ENCODE measurements around the gene TMEM132D.

The TMEM132D gene

GRCh38 chr12:129704232-129704830, 199.5 kb downstream of the TMEM132D start:
- H3K4me2 ChIP-seq (ENCODE audit: low read depth, low read length, poor library complexity, severe bottlenecking) = no peak overlapping the region
- no peaks in the 10 kb centered on the region for H3K79me2 ChIP-seq (ENCODE audit: insufficient read depth, low read length)
- H3K27me3 ChIP-seq (ENCODE audit: low read length) = no peaks in the 10 kb centered on the region
- no peaks in the 10 kb centered on the region for H3F3A ChIP-seq (ENCODE audit: insufficient read depth)
- no peaks in the 10 kb centered on the region for H3K9me3 ChIP-seq (ENCODE audit: insufficient read depth, low read length)
- H3K27ac ChIP-seq (ENCODE audit: low read depth, low read length) = no peak overlapping the region
- TF ChIP-seq EZH2phosphoT487 (conservative IDR thresholded peaks at IDR 0.05; ENCODE audit: low read length) = no peak
- TF ChIP-seq CTCF (IDR thresholded peaks at IDR 0.05; ENCODE audit: insufficient read depth, low read length, poor library complexity, severe bottlenecking) = no peak
- H3K36me3 ChIP-seq (ENCODE audit: low read length) = no peaks in the 10 kb centered on the region
- H3K9me2 ChIP-seq (replicated peaks; ENCODE audit: insufficient read depth, low read length) = no peaks in the 10 kb centered on the region
- no peaks in the 10 kb centered on the region for H4K20me1 ChIP-seq (ENCODE audit: low read depth, low read length)
- no peak overlapping the region for H3K9ac ChIP-seq (ENCODE audit: low read length)
- H2AFZ ChIP-seq (ENCODE audit: low read depth, low read length, severe bottlenecking) = no peak overlapping the region
- no peak overlapping the region for H3K4me3 ChIP-seq (ENCODE audit: insufficient read depth, low read length, poor library complexity, severe bottlenecking)

- no peak overlapping the region for H3K27ac ChIP-seq (ENCODE audit: low read depth, low read length)
- no peaks in the 10 kb centered on the region for H3K27me3 ChIP-seq (ENCODE audit: low read length)
- no peaks in the 10 kb centered on the region for H4K20me1 ChIP-seq (ENCODE audit: low read depth, low read length)
- no peaks in the 10 kb centered on the region for H3K79me2 ChIP-seq (ENCODE audit: insufficient read depth, low read length)
- H3K9me2 ChIP-seq (replicated peaks; ENCODE audit: insufficient read depth, low read length) = no peaks in the 10 kb centered on the region
- H3K4me3 ChIP-seq (ENCODE audit: insufficient read depth, low read length, poor library complexity, severe bottlenecking) = no peak overlapping the region
- no peak overlapping the region for H3K9ac ChIP-seq (ENCODE audit: low read length)
- H3F3A ChIP-seq (ENCODE audit: insufficient read depth) = no peaks in the 10 kb centered on the region
- no peak overlapping the region for H2AFZ ChIP-seq (ENCODE audit: low read depth, low read length, severe bottlenecking)
- H3K36me3 ChIP-seq (ENCODE audit: low read length) = no peaks in the 10 kb centered on the region
- TF ChIP-seq CTCF (IDR thresholded peaks at IDR 0.05; ENCODE audit: insufficient read depth, low read length, poor library complexity, severe bottlenecking) (no peak), EZH2phosphoT487 (conservative IDR thresholded peaks at IDR 0.05; ENCODE audit: low read length) (no peak)
- no peak overlapping the region for H3K4me2 ChIP-seq (ENCODE audit: low read depth, low read length, poor library complexity, severe bottlenecking)
- H3K9me3 ChIP-seq (ENCODE audit: insufficient read depth, low read length) = no peaks in the 10 kb centered on the region
Observed at GRCh38 chr12:129701631-129702101, 202.2 kb downstream of the TMEM132D start.

- TF ChIP-seq EZH2phosphoT487 (conservative IDR thresholded peaks at IDR 0.05; ENCODE audit: low read length) (no peak), CTCF (IDR thresholded peaks at IDR 0.05; ENCODE audit: insufficient read depth, low read length, poor library complexity, severe bottlenecking) (no peak)
Observed at GRCh38 chr12:129700036-129700435, 203.8 kb downstream of the TMEM132D start.

More at GRCh38 chr12:129700036-129700435, 203.8 kb downstream of the TMEM132D start:
- no peaks in the 10 kb centered on the region for H3K9me2 ChIP-seq (replicated peaks; ENCODE audit: insufficient read depth, low read length)
- no peak overlapping the region for H3K9ac ChIP-seq (ENCODE audit: low read length)
- H3K4me2 ChIP-seq (ENCODE audit: low read depth, low read length, poor library complexity, severe bottlenecking) = no peak overlapping the region
- no peak overlapping the region for H3K27ac ChIP-seq (ENCODE audit: low read depth, low read length)
- H4K20me1 ChIP-seq (ENCODE audit: low read depth, low read length) = no peaks in the 10 kb centered on the region
- H3K4me3 ChIP-seq (ENCODE audit: insufficient read depth, low read length, poor library complexity, severe bottlenecking) = no peak overlapping the region
- no peaks in the 10 kb centered on the region for H3K79me2 ChIP-seq (ENCODE audit: insufficient read depth, low read length)
- no peaks in the 10 kb centered on the region for H3K27me3 ChIP-seq (ENCODE audit: low read length)
- no peaks in the 10 kb centered on the region for H3F3A ChIP-seq (ENCODE audit: insufficient read depth)
- no peaks in the 10 kb centered on the region for H3K36me3 ChIP-seq (ENCODE audit: low read length)
- H3K9me3 ChIP-seq (ENCODE audit: insufficient read depth, low read length) = no peaks in the 10 kb centered on the region
- H2AFZ ChIP-seq (ENCODE audit: low read depth, low read length, severe bottlenecking) = no peak overlapping the region

All from SU-DHL-6 (cell line).